Stomach (tissue), 4 donors: ENCODE data around the gene ZYX.

Source experiments
- POLR2A ChIP-seq, 4 donors: fragments of 450-650 bp; IDR thresholded peaks; one replicate each; pipeline ENCODE4 v1.6.1; 2016; ENCODE audit warnings: antibody characterized with exemption in 4 of 4, control low read depth in 2 of 4, mild to moderate bottlenecking in 1 of 4, moderate library complexity in 1 of 4
- TF ChIP-seq, protein P1 (sequence below), 7 experiments: fragments of 450-650 bp in 4 of 7; fragments of 200-600 bp in 3 of 7; sonication (generic) in 3 of 7; IDR thresholded peaks; one replicate each; pipeline ENCODE4 v1.5.1; 2016 to 2019; ENCODE audit warnings: antibody characterized with exemption in 7 of 7, control low read depth in 2 of 7, mild to moderate bottlenecking in 1 of 7

DNA sequence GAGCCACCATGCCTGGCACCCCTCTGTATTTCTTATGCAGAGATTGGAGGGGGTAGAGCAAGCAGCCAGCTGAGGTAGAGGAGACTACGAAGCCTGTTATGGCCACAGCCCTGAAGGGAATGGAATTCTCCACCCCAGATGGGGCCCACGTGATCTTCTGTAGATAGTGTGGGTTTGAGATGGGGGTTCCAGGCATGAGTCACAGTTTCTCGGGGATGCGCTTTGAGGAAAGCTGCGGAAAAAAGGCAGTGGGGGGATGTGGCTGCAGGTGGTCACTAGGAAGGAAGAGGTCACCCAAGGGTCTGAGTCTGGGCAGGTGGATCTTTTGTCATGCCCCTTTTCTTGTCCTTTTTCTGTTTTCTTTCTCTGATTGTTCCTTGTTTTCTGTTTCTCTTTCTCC is 30.1 kb upstream of the ZYX start:
- TF ChIP-seq, protein P1, sequence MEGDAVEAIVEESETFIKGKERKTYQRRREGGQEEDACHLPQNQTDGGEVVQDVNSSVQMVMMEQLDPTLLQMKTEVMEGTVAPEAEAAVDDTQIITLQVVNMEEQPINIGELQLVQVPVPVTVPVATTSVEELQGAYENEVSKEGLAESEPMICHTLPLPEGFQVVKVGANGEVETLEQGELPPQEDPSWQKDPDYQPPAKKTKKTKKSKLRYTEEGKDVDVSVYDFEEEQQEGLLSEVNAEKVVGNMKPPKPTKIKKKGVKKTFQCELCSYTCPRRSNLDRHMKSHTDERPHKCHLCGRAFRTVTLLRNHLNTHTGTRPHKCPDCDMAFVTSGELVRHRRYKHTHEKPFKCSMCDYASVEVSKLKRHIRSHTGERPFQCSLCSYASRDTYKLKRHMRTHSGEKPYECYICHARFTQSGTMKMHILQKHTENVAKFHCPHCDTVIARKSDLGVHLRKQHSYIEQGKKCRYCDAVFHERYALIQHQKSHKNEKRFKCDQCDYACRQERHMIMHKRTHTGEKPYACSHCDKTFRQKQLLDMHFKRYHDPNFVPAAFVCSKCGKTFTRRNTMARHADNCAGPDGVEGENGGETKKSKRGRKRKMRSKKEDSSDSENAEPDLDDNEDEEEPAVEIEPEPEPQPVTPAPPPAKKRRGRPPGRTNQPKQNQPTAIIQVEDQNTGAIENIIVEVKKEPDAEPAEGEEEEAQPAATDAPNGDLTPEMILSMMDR (IDR thresholded peaks at IDR 0.05) = no peak
- no peak for TF ChIP-seq POLR2A (IDR thresholded peaks at IDR 0.05)
